ENCODE data around the gene FAM110D. TPM values are rescaled to one million over a fixed set of nuclear protein-coding genes. Genes with fewer than 3 reads are reported as not detected.
A peak's percentile ranks its signal among the peaks of the same experiment; 100 is the strongest.

FAM110D gene
- total RNA-seq, 4 donors from 2014 or later: 3.5 to 15.6 (median 6.8) TPM

DNA sequence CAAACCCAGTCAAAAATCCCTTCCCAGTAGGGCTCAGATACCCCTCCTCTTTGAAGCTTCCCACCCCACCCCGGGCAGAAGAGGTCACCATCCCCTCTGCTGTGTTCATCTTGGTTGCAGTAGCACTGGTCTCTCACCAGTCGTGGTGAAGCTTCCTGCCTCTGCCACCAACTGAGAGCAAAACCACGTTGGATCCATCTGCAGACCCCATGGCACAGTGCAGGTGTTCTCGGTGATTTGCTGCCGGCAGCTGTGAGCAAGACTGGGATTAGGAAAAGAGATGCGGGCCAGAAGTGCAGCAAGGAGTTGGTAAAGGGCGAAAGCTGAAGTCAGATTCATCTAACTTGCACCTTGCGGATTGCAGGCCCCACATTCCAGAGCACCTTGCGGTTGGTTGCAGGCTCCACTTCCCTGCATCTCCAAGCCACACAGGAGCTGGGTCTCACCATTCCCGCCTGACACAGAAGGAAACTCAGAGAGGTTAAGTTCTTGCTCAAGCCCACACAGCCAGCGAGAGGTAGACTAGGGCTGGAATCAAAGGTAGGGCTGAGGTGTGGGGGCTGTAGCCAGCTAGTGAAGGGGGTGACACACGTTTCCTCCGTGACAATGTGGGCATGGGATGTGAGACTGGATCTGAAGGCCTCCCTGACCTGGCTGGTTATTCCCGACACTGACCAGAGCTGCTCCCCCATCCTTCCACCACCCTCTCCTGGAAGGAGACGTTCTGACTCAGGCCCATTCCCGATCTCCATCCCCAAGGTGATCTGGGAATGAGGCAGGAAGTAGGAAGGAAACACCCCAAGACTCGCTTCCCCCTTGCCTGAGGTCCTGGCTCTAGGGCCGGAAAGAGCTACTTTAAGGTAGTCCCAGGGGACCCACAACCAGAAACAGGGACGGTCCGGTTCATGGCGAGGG is 3.3 kb upstream of the FAM110D start:
- WGBS, 2 donors: 67 to 75% methylated on average over 21 of the region's 21 CpGs

DNA sequence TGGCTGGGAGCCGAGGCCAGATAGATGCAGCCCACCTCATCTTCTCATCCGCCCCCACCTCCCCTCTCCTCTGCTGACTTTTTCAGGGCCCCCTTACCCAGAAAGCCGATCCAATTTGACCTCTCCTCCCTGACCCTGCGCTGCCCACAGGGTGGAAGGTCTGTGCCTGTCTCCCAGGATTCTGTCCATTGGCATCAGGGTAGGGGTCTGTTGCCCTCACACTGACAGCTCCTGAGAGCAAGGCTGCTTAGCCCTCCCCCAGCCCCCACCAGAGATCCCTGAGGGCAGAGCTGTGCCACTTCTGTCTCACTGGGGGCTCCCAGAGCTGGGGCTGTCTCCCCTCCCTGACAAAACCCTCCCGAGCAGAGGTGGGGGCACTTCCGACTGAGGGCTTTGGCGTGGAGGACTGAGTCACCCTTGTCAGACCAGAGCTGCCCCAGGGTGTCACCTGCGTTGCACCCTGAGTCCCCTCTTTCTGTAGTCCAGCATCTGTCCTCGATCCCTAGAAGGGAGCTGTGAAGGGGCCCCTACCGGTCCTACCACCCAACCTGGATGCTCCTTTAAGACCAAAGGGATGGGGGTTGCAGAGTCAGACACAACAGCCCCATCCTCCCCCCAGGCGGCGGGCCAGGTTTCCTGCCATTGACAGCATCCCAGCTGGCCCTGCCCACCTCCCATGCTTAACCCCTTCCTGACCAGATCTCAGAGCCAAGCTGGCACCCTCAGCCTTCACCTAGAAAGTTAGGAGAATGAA is 2.4 kb upstream of the FAM110D start:
- no peak overlapping the region for H3K4me3 ChIP-seq (replicated peaks in 1 of 3)
- no peaks in the 10 kb centered on the region for H3K27me3 ChIP-seq
- no peaks in the 10 kb centered on the region for H3K36me3 ChIP-seq
- no peaks in the 10 kb centered on the region for H3K9me3 ChIP-seq
- H3K27ac ChIP-seq: peak overlapping the region in 2 of 3 donors; percentile 40 to 56
- peaks cover 5 to 6% of the 10 kb centered on the region in 2 donors for H3K4me1 ChIP-seq
- WGBS, 2 donors: 37 to 44% methylated on average over 9 to 11 of the region's 12 CpGs
- intact Hi-C loops (cut with DNase I): loop anchor here (10.0 kb wide), 1 partner anchor 262 kb away; no protein-coding TSS in a partner anchor
- no peak for DNase-seq
- TF ChIP-seq, protein P1, sequence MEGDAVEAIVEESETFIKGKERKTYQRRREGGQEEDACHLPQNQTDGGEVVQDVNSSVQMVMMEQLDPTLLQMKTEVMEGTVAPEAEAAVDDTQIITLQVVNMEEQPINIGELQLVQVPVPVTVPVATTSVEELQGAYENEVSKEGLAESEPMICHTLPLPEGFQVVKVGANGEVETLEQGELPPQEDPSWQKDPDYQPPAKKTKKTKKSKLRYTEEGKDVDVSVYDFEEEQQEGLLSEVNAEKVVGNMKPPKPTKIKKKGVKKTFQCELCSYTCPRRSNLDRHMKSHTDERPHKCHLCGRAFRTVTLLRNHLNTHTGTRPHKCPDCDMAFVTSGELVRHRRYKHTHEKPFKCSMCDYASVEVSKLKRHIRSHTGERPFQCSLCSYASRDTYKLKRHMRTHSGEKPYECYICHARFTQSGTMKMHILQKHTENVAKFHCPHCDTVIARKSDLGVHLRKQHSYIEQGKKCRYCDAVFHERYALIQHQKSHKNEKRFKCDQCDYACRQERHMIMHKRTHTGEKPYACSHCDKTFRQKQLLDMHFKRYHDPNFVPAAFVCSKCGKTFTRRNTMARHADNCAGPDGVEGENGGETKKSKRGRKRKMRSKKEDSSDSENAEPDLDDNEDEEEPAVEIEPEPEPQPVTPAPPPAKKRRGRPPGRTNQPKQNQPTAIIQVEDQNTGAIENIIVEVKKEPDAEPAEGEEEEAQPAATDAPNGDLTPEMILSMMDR (IDR thresholded peaks at IDR 0.05): no peak
- TF ChIP-seq POLR2A (IDR thresholded peaks at IDR 0.05): no peak

More for the DNA sequence above, 3.3 kb upstream of the FAM110D start:
- intact Hi-C loops (cut with DNase I): loop anchor here (10.0 kb wide), 1 partner anchor 261 kb away; no protein-coding TSS in a partner anchor
- Histone ChIP-seq H3K4me3 (replicated peaks in 1 of 3) (no peak overlapping the region), H3K27me3 (no peaks in the 10 kb centered on the region), H3K9me3 (no peaks in the 10 kb centered on the region), H3K36me3 (no peaks in the 10 kb centered on the region), H3K4me1 (no peaks in the 10 kb centered on the region), H3K27ac (peak overlapping the region in 2 of 3 donors; percentile 40 to 56)
- no peak for TF ChIP-seq POLR2A (IDR thresholded peaks at IDR 0.05)
- TF ChIP-seq, protein P1 (IDR thresholded peaks at IDR 0.05): no peak
- DNase-seq: no peak

DNA sequence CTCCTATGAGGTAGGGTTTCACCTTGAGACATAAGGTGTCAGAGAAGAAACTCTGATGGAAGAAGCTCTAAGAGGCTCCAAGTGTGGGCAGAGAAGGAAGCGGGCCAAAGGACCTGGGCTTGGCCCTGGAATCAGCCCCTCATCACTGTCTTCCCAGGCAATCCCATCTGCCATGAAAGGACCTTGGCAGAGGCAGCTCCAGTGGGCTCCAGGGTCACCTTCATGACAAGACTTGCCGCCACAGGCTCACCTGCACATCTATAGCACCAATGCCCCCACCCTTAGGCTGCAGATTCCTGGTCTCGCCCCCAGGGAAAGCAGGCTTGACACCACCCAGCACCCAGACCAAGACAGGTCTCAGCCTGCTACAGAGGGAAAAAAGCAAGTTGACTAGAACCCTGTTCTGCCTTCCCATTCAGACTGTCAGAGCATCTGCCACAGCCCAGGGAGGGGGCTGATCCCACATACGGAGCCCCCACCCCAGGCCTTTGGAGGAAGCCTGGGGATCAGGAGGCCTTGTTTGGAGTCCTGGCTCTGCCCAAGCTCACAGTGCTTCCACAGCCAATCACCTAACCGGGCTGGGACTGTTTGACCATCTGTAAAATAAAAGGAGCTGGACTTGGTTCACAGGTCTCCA is 490 bp upstream of the FAM110D start:
- no peak for TF ChIP-seq POLR2A (IDR thresholded peaks at IDR 0.05)
- TF ChIP-seq, protein P1 (IDR thresholded peaks at IDR 0.05): no peak
- peak overlapping the region in 1 of 3 donors; percentile 58 for H3K27ac ChIP-seq
- no peaks in the 10 kb centered on the region for H3K36me3 ChIP-seq
- no peaks in the 10 kb centered on the region for H3K9me3 ChIP-seq
- 84% methylated on average over 2 of the region's 5 CpGs for WGBS, 2 donors
- DNase-seq: no peak
- no peaks in the 10 kb centered on the region for H3K27me3 ChIP-seq
- peaks cover 5 to 12% of the 10 kb centered on the region in 2 donors for H3K4me1 ChIP-seq
- peak overlapping the region in 1 of 3 donors; percentile 49 for H3K4me3 ChIP-seq (replicated peaks in 1 of 3)
- intact Hi-C loops (cut with DNase I): loop anchor here (10.0 kb wide), 1 partner anchor 264 kb away; no protein-coding TSS in a partner anchor

DNA sequence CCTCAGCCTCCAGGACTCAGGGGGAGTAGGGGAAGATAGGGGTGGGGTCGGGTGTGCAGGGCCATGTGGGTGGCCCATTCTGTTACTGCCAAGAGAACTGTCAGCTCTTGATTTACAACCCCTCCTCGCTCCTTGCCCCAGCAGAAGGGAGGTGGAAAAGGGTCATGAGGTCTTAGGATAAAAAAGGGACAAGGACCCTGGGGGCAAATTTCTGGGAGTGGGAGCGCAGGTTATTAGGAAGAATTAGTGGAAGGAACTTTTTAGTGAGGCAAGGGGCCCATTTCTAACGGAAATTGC is 812 bp downstream of the FAM110D start:
- TF ChIP-seq, protein P1 (IDR thresholded peaks at IDR 0.05): no peak
- no peak for TF ChIP-seq POLR2A (IDR thresholded peaks at IDR 0.05)
- intact Hi-C loops (cut with DNase I): loop anchor here (5.0 to 10.0 kb wide), 2 partner anchors 52 to 265 kb away; no protein-coding TSS in a partner anchor
- peak overlapping the region in 1 of 3 donors; percentile 58 for H3K27ac ChIP-seq
- H3K4me3 ChIP-seq (replicated peaks in 1 of 3): peak overlapping the region in 1 of 3 donors; percentile 49
- no peaks in the 10 kb centered on the region for H3K9me3 ChIP-seq
- WGBS, 2 donors: 77 to 79% methylated on average over 4 of the region's 4 CpGs
- no peak for DNase-seq
- no peaks in the 10 kb centered on the region for H3K36me3 ChIP-seq
- peaks cover 12 to 16% of the 10 kb centered on the region in 2 donors for H3K4me1 ChIP-seq
- H3K27me3 ChIP-seq: no peaks in the 10 kb centered on the region

Measured in thyroid gland (tissue), 4 donors.